Neural cell (in vitro differentiated cells): ENCODE measurements around the gene YWHAQ. TPM values are rescaled to one million over a fixed set of nuclear protein-coding genes. Genes with fewer than 3 reads are reported as not detected.
"Not testable (repeated sequence)": the region's sequence is repeated elsewhere in the genome, so short reads cannot be mapped to it uniquely, and the experiment has no call there.

Experiments
- H2AFZ ChIP-seq: fragments of 200-600, 300-800 bp; sonication (generic), shearing (Covaris generic); 2 replicates; pipeline ENCODE4 v1.6.0; 2014; ENCODE audit warnings: low read depth, mild to moderate bottlenecking, antibody characterized with exemption, low read length, moderate library complexity
- H3F3A ChIP-seq: fragments of 200-600 bp; shearing (Covaris generic); 2 replicates; pipeline ENCODE4 v1.6.1; 2016; ENCODE audit warnings: mild to moderate bottlenecking, moderate library complexity, mixed read lengths, antibody characterized with exemption, low read length; ENCODE audit not compliant: insufficient read depth, poor library complexity, severe bottlenecking
- H3K27ac ChIP-seq: fragments of 200-600, 300-800 bp; sonication (generic), shearing (Covaris generic); 2 replicates; pipeline ENCODE4 v1.5.1; 2014; ENCODE audit warnings: mild to moderate bottlenecking, low read length, moderate library complexity
- H3K27me3 ChIP-seq: fragments of 300-800, 200-600 bp; sonication (generic), shearing (Covaris generic); 2 replicates; pipeline ENCODE4 v1.6.0; 2014; ENCODE audit warnings: mild to moderate bottlenecking, low read depth, low read length, moderate library complexity; ENCODE audit not compliant: insufficient read depth
- H3K36me3 ChIP-seq: fragments of 300-800, 200-600 bp; sonication (generic), shearing (Covaris generic); 2 replicates; pipeline ENCODE4 v1.5.1; 2014; ENCODE audit warnings: mild to moderate bottlenecking, antibody characterized with exemption, low read length, moderate library complexity; ENCODE audit not compliant: insufficient read depth
- H3K4me2 ChIP-seq: fragments of 300-800, 200-600 bp; sonication (generic), shearing (Covaris generic); 2 replicates; pipeline ENCODE4 v1.6.0; 2014; ENCODE audit warnings: mild to moderate bottlenecking, low read length
- H3K4me3 ChIP-seq: fragments of 300-800, 200-600 bp; sonication (generic), shearing (Covaris generic); 2 replicates; pipeline ENCODE4 v1.5.1; 2014; ENCODE audit warnings: mild to moderate bottlenecking, low read length, moderate library complexity
- H3K79me2 ChIP-seq: fragments of 200-600 bp; shearing (Covaris generic); replicated peaks from 2 replicates; pipeline ENCODE4 v1.6.0; 2014; ENCODE audit warnings: mild to moderate bottlenecking, low read length, moderate library complexity; ENCODE audit not compliant: insufficient read depth
- H3K9ac ChIP-seq: fragments of 300-800, 200-600 bp; sonication (generic), shearing (Covaris generic); 2 replicates; pipeline ENCODE4 v1.6.1; 2016; ENCODE audit warnings: mild to moderate bottlenecking, low read length, mixed read lengths
- H3K9me2 ChIP-seq: fragments of 200-600 bp; shearing (Covaris generic); 2 replicates; pipeline ENCODE4 v1.6.1; 2016; ENCODE audit warnings: mild to moderate bottlenecking, low read length, mixed read lengths; ENCODE audit not compliant: insufficient read depth
- H3K9me3 ChIP-seq: fragments of 200-600, 300-800 bp; sonication (generic), shearing (Covaris generic); 2 replicates; pipeline ENCODE4 v1.6.1; 2016; ENCODE audit warnings: mild to moderate bottlenecking, mixed run types, low read length, moderate library complexity, mixed read lengths
- H4K20me1 ChIP-seq: fragments of 200-600 bp; shearing (Covaris generic); 2 replicates; pipeline ENCODE4 v1.6.1; 2016; ENCODE audit warnings: mild to moderate bottlenecking, mixed run types; ENCODE audit not compliant: insufficient read depth
- CTCF ChIP-seq: fragments of 450-650 bp; IDR thresholded peaks from 2 replicates; pipeline ENCODE4 v1.5.1; 2014; ENCODE audit warnings: antibody characterized with exemption, mild to moderate bottlenecking, moderate library complexity; ENCODE audit not compliant: poor library complexity, severe bottlenecking
- EP300 ChIP-seq: fragments of 450-650 bp; conservative IDR thresholded peaks from 2 replicates; pipeline ENCODE4 v1.6.1; 2014; ENCODE audit warnings: antibody characterized with exemption, mild to moderate bottlenecking, moderate library complexity; ENCODE audit not compliant: poor library complexity, severe bottlenecking
- EZH2 ChIP-seq: fragments of 200-600, 300-800 bp; shearing (Covaris generic), sonication (generic); IDR thresholded peaks from 2 replicates; pipeline ENCODE4 v1.6.1; 2014; ENCODE audit warnings: antibody characterized with exemption, low read length, borderline replicate concordance, mild to moderate bottlenecking; ENCODE audit not compliant: insufficient read depth, poor library complexity, severe bottlenecking
- MXI1 ChIP-seq: fragments of 450-650 bp; conservative IDR thresholded peaks from 2 replicates; pipeline ENCODE4 v1.6.1; 2014; ENCODE audit warnings: antibody characterized with exemption, mild to moderate bottlenecking; ENCODE audit not compliant: poor library complexity, severe bottlenecking
- POLR2AphosphoS5 ChIP-seq: IDR thresholded peaks from 2 replicates; pipeline ENCODE4 v1.6.1; 2012
- RAD21 ChIP-seq: fragments of 450-650 bp; conservative IDR thresholded peaks from 2 replicates; pipeline ENCODE4 v1.6.1; 2014; ENCODE audit warnings: antibody characterized with exemption, mild to moderate bottlenecking, moderate library complexity
- REST ChIP-seq: IDR thresholded peaks from 2 replicates; pipeline ENCODE4 v1.6.1; 2012; ENCODE audit warnings: borderline replicate concordance
- SMC3 ChIP-seq: fragments of 450-650 bp; conservative IDR thresholded peaks from 2 replicates; pipeline ENCODE4 v1.6.1; 2014; ENCODE audit warnings: antibody characterized with exemption, mild to moderate bottlenecking, moderate library complexity; ENCODE audit not compliant: poor library complexity
- TAF1 ChIP-seq: IDR thresholded peaks from 2 replicates; pipeline ENCODE4 v1.6.1; 2012; ENCODE audit warnings: low read depth
- polyA plus RNA-seq: library from polyadenylated mRNA; depleted of rRNA; stranded (reverse); fragments of >200 nt; gene quantifications from 2 replicates; pipeline ENCODE4 v1.2.3, GENCODE V29; 2014

Gene YWHAQ
- polyA plus RNA-seq, 1 donor from 2014 or later: 1,446 TPM

DNA sequence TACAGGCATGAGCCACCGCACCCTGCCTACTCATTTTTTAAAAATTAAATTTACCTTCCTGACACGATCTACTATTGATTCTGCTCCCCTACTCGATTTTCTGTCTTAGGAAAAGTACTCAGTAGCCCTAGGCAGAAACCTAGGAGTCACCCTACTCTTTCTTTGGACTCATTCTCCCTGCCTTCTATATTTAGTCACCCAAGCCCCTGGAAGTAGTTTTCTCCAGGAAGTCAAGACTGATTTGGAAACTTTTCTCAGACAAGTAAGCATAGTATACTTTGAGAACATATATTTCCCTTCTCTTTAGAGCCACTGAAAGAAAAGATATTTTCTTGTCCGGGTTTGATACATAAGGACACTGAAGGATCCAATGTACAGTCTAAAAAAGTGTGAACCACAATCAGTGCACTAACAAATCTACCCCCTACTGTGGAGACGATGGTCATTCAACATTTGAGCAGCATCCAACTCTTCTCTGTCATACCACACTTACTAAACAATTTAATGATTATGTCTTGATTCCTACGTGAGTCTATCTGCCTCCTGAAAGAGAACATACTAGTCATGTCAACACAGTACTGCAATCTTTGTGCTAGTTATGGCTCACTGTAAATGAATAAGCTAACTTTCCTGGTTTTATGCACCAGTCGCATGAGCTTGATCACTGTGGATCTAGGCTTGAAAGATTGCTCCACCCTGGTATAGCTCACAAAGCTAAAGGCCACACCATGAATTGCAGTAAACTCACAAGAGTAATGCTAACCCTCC lies 19.8 kb downstream of the YWHAQ start:
- no peak overlapping the region for H3K4me2 ChIP-seq
- H3K27ac ChIP-seq: no peak overlapping the region

GRCh38 chr2:9608491-9608890 lies 22.3 kb downstream of the YWHAQ start:
- H3K27ac ChIP-seq, H3K9me2 ChIP-seq, H3K9ac ChIP-seq, H3K27me3 ChIP-seq, H3K36me3 ChIP-seq, H3F3A ChIP-seq, H3K4me2 ChIP-seq, H2AFZ ChIP-seq, H3K4me3 ChIP-seq, H3K9me3 ChIP-seq: not testable (repeated sequence)
- H3K79me2 ChIP-seq: peaks cover 97% of the 10 kb centered on the region
- H4K20me1 ChIP-seq: peaks cover 63% of the 10 kb centered on the region

More for the DNA sequence above, 19.8 kb downstream of the YWHAQ start:
- Histone ChIP-seq H3K9me3 (no peaks in the 10 kb centered on the region), H3K36me3 (no peaks in the 10 kb centered on the region), H3F3A (peaks cover 4% of the 10 kb centered on the region), H3K9ac (no peak overlapping the region), H2AFZ (no peak overlapping the region), H3K27me3 (no peaks in the 10 kb centered on the region), H3K79me2 (peaks cover 97% of the 10 kb centered on the region), H3K9me2 (no peaks in the 10 kb centered on the region), H3K4me3 (no peak overlapping the region), H4K20me1 (peaks cover 70% of the 10 kb centered on the region)
- TF ChIP-seq MXI1: no peak
- no peak for TF ChIP-seq CTCF
- TF ChIP-seq POLR2AphosphoS5: no peak
- TF ChIP-seq SMC3: no peak
- TF ChIP-seq EZH2: no peak
- TF ChIP-seq REST: no peak
- no peak for TF ChIP-seq EP300
- no peak for TF ChIP-seq RAD21
- no peak for TF ChIP-seq TAF1
